Left forelimb (tissue), 1 donor: ENCODE measurements around the gene DCT.

Experiments used
- DNase-seq: peaks from one replicate; pipeline ENCODE4 v3.0.0-alpha.2; 2018; ENCODE audit warnings: low spot score

Gene DCT

DNA sequence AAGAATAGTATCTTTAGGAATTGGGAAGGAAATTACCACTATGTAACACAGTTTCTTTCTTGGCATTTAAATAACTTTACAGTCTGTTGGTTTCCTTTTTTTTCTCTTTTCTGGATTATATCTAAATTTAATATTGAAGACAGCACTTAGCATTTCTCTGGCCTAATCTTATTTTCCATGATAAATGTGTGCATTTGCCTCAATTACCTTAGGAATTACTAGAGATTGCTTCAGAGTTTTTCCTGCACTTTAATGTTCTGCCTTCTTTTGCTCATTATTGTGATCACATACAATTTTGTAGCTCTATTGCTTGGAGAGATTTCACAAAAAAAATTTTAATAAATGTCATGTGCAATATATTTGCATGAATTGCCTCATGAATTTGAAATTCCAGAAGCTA is 25.1 kb downstream of the DCT start:
- no peak for DNase-seq

DNA sequence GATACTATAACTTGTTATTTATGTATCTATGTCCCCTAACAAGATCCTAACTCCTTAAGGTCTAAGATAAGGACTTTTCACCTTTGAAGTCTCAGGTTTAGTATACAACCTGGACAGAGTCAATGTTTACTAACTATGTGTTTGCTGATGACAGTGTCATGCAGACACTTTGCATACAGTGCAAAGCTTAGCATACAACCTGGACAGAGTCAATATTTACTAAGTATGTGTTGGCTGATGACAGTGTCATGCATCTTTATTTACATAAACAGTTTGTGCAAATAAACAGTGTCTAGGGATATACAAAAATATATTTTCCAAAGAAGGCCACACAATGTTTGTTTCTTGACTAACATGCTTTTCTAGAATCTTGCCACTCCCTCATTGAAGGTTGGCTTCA is 34.7 kb downstream of the DCT start:
- no peak for DNase-seq

DNA sequence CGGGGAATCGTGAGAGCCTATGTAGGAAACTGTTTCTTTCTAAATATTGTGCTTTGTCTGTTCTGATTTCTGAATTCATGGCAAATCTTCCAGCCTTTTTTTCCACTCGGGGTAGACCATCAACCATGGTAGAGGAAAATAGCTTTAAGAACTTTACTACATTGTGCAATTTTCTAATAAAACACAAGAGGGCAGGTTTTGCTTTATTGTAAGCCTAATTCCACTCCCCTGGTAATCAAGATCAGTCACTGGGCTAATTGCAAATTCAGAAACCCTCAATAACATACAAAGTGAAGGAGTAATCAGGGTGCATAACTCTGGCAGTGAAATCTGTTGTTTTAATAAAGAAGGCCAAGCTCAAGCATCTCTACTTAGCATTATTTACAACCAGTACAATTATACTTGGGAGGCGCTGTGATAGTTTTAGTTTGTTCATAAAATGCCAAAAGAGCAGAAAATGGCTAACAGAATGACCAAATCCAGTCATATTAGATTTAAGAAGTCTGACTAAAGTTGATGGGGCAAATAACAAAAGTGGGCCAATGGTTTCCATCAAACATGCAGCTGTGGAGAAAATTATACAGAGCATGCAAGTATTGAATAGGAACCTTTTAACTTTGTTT is 43.8 kb downstream of the DCT start:
- no peak for DNase-seq

DNA sequence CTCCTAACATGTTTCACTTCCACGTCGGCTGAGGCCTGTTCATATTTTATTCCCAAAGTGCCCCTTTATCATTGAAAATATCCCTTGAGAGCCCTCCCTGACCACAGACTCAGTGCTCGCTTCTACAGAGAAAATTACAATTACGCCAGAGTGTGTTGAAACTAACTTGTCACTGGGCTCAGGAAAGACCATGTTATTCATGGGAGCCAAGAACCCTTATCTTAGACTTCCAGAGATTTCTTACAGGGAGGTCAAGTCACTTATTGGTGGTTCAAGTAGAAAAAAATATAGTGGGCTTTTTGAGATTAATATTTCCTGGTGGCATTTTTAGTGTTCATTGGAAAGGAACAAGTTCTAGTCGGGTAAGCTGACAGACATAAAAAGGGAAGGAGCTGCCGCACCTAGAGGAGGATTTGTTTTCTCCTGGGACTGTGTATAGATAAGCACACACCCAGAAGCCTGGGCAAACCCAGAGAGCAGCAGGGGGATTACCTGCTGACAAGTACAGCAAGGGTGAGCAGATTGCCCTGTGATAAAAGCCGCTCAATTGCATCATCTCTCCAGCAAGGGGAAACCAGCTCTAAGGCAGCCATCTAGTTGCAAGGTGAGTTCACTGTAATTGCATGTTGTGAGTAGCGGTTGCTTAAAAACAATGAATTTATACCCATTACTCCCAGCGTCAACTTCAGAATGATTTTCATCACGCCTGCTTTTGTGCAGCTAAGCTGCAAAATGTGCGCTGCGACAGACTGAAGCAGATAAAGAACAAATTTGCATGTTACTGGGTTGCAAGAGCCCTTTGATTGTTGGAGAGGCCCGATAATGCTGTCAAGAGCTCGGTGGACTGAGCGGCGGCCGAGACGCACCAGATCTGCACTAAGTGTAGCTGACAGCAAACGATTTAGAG is 46.2 kb downstream of the DCT start:
- DNase-seq: no peak

DNA sequence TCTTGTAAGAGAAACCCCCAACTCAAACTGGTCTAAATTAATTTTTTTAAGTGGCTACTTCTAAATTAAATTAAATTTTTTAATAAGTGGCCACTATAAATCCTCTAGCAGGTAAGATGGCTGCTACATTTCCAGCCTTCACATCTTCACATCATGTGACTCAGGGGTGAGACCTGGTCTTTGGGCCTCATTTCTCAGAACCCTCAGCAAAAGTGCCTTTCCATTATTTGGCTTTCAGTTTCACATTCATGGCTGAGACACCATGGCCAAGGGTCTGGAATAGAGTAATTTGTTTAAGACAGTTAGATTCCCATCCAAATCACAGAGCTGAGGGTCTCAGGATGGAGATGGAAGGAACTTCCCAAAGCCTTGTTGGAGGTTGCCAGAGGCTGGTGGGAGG is 47.5 kb downstream of the DCT start:
- DNase-seq: no peak

DNA sequence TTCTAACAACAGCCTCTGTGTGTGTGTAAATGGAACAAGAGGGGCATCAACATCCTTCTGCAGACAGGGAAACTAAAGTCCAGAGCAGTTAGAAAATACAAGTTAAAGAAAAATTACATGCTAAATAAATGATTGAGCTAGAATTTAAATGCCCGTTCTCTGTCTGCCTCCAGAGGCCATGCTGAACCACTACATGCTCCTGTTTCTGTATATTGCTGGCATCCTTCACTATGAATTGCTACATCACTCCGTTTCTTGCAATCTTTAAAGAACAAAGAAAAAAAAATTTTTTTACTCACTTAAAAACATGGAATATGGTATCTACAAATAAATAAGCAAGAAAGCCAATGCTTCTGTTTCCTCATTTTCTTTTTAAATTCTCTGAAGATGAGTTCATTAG is 47.9 kb downstream of the DCT start:
- no peak for DNase-seq

DNA sequence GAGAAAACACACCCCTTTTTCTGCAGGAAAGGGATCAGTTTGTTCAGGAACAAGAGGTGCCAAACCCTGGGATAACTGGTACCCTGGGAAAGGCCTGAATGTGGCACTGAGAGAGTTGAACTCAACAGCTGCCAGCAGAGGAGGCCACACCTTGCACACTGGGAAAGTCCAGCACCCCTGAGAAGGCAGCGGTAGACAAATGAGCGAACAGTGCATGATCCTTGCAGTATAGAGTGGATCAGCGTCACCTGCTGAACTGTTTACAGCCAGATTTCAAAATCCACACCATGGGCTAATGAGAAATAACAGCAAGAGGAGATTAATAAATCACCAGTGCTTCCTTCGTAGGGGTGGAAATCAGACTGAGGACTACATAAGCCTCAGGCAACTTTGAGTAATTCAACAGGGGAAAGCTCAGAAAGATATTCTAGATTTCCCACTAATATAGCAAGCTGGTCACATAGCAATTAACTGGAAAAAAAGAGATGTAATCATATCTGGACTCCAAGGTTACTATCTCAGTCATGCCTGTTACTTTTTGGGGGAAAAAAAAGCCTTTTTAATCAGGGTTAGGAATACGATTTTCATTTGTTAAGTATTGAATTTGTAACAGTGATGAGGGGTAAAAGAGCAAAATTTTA is 52.0 kb downstream of the DCT start:
- no peak for DNase-seq

DNA sequence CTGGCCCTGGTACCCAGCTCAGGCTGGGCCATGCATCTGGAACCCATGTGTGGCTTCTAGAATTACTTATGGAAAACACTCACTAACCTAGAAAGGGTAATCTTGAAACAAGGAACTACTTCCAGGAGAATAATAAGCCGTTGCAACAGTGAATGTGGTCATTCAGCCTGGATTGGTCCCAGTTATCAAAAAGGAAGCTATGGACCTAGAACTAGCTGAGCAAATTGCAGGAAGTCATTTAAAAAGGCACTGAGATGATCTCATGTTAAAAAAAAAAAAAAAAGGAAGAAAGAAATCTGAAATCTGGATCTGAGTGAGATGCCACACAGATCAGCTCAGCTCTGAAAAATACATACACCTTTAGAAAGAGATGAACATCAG is 59.6 kb downstream of the DCT start:
- DNase-seq: no peak

DNA sequence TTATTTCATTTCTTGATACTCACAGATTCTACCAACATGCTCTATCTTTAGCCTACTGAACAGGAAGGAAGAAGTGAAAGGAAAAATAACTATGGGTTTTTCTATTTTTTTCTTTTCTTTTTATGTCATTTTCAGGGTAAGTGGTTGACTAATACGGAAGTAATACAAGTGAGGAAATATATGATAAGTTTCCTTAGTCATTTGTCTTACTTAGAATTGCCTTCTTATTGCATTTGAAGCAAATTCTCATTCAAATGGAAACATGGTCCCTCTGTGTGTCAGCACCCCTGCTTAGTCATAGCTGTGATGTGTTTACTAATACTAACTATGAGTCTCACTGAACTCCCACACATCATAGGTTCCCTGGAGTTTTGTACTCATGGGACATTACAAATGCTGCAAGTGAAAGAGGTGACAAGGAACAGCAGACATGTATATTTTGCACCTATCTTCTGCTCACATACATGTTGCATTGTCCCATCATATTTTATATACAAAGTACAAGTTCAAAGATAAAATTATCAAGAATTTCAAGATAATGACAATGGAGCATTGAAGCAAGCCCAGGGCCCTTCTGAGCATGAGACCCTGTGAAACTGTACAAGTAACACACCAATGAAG is 60.1 kb downstream of the DCT start:
- DNase-seq: no peak

DNA sequence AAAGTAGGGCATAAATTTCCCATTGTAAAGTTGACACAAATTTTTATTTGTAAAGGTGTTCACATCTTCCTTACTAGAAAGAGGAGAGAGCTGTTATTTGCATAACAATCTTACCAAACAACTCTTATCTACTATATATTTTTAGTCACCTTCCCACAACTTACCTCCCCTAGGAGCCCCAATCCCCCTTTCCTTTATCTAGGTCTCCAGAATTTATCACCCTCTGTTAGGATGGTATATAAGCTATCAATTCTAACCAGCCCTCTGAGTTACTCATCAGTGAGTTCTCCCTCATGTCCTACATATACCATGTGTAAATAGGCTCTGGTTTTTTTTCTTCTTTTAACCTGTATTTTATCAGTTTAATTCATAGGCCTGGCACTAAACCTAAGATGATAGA is 62.2 kb downstream of the DCT start:
- DNase-seq: no peak

DNA sequence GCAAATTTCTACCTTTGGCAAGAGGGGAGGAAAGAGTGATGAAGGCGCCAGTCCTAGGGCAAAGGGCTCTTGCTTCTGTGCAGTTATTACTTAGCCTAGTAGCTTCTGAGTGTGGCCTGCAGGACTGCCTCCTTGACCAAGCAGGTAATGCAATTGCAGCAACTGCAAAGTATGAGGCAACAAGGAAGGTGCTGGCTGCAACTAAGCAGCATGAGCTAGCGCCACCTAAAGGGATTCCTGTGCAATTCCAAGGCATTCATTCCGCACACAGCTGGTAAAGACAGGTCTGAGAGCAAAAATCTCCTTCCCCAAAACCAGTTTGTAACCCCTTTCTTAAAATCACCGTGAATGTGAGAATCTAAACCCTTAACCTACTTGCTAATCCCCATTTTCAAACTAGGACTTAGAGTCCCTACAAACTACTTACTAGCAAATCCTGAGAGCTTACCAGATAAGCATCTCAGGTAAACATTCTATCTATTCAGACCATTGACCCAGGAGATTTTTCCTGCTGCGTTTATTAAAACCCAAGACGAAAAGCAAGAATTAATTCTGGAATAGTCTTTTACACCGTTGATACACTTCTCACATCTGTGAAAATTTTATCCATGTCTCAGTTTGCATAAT is 62.9 kb downstream of the DCT start:
- no peak for DNase-seq

DNA sequence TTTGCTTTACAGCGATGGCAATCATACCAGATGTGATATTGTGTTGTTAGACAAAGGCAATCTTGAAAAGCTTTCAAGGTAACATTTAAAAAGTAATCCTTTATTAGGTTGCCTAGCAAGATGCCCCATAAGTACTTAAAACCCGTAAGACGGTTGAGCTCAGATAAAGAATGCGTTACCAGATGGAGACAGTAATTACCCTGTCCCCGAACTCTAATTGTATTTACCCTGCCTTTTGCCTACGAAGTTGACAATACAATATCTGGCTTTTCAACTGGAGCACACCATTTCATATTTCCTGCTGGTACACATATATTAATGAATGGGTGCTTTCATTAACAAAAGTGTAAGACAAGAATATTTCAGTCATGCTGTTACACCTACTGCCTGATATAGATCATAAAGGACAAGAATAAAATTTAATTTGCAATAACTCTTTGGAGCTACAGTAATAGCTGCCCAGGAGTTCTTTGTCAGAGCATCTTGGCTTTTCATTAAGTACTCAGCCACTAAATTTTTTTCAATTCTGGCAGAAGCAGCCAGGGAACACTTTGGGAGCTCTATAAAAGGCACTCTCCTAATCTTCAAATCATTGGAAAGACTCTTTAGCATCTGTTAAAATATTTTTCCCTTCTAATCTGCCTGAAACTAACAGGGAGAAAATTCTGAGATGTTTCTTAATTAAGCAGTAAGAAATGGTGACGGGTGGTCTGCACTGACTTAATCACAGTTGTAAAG is 63.8 kb downstream of the DCT start:
- DNase-seq: no peak

DNA sequence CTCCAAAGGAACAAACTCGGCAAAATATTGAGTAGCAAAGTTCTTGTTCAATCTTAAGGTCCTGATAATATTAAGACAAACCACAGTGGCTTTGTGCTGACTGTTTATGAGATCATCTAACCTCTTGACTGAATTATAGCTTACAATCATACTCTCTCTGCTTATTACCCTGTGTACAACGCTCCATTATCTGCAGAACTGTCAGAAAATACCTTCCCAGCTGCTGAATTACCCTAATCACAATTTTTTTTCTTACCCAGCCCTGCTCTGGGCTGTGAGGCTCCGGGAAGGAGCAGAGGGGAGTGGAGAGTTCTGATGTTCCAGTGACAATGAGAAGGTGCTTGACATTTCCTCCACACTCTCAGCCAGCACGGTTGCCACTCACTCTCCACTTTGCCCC is 64.8 kb downstream of the DCT start:
- no peak for DNase-seq

DNA sequence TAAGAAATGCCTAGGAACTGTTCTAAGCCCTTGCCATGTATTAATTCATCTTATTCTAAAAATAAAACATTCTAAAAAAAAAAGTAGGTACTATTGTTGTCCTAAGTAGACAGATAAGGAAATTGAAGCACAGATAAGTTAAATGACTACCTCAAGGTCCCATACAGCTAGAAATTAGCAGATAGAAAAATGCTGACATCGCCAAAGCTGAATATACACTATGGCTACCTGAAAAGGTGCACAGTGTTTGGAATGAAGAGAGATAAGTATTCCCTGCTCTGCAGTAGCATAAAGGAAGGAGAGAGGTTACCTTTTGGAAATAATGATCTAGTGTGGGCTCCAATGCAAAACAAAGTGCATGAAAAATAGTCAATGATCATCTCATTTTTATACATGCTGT is 65.3 kb downstream of the DCT start:
- DNase-seq: no peak

DNA sequence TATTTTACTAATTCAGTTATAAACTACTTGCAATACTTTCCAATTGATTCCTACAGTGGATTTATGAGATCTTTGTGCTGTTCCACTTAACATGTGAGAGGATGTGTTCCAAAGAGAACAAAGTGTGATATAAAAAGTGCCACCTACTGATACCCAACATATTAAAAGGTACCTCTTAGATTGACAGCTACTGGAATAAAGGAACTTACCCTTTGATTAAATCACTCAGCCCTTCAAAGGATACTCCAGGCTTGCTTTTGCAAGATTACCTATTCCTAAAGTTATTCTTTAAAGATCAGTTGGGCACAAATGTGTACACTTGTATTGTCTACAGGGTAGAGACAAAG is 65.9 kb downstream of the DCT start:
- no peak for DNase-seq

DNA sequence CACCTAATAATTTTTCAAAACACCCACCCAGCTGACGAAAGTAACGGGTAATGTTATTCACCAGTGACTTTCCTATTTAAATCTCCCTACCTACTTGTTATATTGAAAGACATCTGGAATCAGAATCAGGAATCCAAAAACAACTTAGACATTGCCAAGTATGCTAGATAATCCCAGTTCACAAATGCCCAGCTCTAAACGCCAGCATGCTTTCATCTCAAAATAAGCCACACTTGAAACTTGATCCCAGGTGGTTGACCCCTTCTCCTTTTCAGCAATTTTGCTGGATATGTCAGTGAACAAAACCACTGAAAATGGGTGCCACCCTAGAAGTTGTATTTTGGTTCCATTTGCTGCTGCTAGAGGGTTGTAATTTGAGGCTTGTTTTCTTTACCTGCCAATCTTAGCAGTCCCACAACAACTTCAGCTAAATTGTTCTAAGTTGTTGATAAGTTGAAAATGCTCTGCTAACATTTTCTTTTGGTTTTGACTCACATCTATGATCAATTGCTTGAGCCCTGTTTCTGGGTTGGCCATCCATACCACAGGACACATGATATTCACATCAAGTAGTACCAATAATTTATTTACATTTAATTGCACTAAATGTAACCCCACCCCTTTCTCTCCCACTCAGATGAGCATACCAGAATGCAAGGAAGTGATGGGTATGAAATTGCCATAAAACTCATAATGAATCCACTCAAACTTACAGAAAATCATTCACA is 66.4 kb downstream of the DCT start:
- DNase-seq: no peak

DNA sequence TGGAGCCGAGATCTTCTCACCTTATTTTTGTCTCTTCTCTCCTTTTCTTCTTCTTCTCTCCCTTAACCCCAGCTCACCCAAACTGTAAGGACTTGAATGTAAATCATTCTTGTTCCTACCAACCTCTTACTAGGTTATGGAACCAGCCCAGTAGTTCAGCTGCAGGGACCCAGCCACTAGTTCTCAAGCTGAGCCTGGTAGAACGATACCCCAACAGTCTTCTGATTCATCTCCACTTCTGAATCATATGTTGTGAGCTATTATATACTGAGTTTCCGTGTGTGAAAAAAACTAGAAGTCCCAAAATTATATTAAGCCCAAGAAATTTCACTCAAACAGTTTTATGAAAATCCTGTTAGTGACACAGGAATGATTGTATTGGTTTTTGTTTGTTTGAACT is 67.7 kb downstream of the DCT start:
- no peak for DNase-seq

DNA sequence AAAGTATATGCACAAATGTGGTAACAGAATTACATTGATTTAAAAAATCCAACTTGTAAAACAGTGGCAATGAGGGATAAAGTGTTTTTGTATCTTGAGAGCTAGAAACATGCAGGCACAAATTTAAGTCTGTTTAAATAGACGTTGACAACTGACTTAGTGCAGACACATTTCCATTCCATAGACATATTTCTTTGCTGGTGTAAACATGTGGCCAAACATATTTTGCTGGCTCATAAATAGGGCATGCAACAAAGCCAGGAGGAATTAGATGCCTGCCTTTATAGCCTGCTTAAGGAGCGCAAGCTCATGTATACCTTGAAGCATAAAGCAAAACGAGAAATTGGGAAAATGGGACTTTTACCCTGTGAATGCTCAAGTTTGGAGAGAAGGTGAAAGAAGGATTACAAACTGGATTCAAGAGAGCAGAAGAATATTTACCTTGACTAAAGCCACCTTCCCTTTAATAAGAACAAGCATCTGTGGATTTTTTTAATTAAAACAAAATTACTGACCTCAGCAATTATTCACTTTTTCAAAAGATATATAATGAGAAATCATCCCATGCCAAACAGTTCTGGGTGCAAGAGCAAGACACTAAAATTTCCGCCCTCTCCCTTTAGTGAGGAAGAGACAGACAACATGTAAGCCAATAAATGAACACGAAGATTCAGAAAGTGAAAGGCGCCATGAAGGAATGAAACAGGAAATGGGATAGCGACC is 71.0 kb downstream of the DCT start:
- no peak for DNase-seq

DNA sequence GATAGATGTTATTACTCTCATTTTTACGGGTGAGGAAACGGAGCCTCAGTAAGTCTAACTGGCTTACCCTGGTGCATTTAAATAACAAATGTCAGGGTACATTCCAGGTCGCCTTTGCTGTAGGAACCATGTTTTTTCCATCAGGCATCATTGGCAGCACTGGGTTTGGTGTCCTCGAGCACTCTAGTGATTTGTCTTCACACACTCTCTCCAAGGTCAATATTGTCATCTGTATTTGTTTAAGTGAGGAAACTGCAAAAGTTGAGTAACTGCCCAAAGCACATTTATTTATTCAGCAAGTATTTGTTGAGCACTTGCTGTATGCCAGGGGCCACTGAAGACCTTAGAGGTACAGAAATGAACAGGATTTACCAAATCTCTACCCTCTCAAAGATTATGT is 78.6 kb downstream of the DCT start:
- DNase-seq: no peak

DNA sequence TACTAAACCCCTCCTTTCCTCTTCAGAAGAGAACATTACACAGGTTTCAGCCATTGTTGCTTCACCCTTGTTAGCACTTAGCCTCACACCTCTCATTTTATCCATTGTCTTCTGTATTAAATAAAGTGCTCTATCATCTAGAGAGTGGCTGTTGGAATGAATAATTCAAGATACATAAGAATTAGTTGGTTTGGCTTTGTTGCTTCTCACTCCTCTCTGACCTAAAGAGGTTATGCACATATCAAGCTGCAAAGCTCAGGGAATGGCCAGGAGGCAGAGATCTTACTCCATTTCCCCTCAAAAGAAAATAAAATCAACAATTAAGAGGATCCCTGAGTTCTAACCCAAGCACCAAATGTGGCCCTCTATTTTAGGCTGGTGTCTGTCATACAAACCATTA is 79.7 kb downstream of the DCT start:
- no peak for DNase-seq

DNA sequence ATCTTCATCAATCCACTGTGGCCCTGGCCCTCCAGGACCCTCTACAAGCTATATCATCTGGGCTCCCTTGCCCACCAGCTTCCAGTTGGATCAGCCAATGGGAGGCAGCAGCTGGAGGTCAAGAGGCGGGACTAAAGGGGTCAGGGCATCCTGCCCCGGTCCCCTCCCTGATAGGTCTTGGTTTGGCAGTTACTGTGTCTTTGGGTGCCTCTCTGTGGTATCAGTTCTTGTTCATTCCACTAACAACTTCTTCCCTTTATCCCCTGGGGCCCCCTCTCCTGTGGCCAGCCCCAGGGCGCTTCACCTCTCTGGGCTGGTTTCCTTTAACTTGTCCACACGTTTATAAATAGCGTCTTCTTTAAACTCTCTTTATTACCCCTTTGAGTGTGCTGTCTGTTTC is 83.6 kb downstream of the DCT start:
- DNase-seq: no peak
